Putamen (tissue), 1 donor: ENCODE measurements around the gene AJAP1.

Experiments
- DNase-seq: peaks from one replicate; pipeline ENCODE4 v3.0.0-alpha.2; 2016; ENCODE audit warnings: low spot score

The AJAP1 gene

DNA sequence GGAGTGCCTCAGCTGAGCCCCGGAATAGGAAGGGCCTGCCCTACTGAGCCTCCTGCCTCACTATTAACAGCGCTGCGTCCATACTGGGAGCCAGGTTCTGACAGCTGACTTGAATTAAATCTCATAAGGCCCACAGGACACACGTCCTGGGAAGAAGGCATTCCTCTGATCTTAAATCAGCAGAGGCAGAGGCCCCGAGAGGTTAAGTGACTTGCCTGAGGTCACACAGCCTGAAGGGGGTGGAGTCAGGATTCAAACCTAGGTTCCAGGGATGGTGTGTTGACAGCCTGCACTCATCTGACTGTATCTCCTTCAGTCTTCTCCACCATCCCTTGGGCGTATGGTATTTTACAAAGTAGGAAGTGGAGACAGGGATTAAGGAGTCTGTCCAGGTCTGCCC is 79.8 kb downstream of the AJAP1 start:
- no peak for DNase-seq

DNA sequence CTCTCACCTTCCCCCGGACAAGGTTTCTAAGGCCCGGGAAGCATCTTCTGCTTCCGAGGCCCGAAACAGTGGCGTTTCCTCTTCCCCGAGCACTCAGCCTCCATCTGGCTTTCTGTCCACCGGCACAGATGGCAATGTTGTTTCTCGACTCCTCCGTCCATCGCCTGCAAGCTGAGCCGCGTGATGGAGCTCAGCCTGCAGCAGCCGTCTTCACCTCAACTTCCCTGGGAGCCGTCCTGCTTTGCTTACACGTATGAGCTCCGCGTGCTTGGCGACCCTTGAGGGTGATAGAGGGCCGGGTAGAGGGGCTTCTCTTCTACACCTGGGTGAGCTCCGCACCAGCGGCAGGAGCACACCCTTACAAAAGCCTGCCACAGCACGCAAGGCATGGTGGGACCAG is 80.4 kb downstream of the AJAP1 start:
- DNase-seq: no peak

DNA sequence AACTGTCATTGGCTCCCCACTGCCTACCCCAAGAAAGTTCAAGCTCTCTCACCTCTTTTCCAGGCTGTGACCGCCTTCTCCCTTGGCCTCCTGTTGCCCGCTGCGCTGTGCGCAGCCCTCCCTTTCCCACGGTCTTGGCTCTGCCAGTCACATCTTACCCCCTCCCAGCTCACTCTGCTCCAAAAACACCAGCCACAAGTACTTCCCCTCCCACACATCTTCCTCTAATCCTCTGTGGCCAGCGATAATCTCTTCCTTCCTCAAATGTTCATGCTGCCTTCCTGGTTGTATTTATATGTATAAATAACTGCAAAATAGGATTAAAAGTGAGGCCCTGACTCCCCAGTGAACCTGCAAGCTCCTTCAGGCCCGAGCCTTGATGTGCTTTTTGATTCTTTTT is 81.8 kb downstream of the AJAP1 start:
- no peak for DNase-seq

DNA sequence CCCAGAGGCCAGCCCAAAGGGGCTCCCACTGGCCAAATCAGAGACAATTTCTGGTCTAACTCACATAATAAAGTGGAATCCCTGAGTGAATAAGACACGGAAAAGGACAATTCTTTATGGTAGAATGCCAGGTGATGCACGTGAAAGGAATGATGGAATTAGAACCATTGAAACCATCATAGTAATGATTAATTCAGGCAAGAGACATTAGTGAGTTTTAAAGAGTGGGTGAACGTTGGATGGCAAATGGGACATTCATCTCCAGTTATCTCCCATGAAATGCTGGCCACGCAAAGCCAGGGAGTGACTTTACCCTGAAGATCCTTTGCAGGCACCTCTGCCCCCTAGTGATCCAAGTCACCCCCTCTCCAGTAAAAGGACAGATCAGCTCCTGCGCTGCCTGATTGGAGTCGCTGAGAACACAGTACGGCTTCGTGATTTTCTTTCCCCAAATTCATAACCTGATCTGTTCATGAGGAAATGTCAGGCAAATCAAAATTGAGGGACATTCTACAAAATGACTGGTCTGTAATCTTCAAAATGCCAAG is 87.5 kb downstream of the AJAP1 start:
- no peak for DNase-seq

DNA sequence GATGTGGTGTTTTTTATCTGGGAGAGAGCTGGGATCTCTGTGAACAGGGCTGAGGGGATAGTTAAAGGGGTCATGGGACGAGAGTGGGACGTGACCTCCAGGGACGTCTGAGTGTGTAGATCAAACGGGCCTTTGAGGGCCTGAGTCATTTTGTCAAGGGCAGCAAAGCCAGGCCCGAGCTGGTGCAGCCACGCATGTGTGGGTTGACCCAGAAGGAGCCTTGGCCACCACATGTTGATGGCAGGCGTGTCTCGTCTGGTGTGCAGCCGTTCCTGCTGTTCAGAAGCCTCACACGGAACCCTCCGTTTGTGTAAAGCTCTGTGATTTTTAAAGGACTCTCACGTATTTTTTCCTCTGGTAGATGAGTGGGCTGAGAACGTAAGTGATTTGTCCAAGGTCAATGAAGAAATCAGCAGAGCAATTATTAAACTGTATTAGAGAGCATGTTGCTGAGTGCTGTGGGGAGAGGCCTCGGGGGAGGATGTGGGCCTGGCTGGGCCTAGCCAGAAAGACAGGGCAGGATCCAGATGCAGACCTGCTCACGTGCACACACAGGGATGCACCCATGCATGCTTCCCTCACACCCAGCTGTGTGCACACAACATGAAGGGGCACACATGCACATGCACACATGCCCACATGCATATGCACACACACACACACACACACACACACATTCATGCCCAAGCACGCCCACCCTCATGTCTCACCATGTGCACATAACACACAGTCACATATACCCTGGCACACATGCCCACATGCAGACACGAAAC is 89.8 kb downstream of the AJAP1 start:
- no peak for DNase-seq

DNA sequence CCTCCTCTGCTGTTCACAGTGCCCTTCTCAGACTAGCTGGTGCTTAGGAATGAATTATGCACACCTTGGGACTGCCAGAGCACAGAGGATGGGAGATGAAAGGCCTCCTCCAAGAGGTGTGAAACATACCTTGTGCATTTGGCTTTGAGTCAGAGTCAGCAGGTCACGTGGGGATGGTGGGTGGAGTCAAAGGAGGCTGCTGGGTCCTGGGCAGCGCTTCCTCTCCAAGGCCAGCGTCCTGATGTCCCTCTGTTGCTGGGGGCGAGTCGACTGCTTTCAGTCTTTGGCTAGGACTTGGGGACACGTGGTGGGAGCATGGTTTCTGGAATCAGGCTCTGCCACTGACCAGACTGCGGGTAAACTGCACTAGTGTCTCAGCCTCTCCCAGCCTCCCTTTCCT is 91.2 kb downstream of the AJAP1 start:
- no peak for DNase-seq

DNA sequence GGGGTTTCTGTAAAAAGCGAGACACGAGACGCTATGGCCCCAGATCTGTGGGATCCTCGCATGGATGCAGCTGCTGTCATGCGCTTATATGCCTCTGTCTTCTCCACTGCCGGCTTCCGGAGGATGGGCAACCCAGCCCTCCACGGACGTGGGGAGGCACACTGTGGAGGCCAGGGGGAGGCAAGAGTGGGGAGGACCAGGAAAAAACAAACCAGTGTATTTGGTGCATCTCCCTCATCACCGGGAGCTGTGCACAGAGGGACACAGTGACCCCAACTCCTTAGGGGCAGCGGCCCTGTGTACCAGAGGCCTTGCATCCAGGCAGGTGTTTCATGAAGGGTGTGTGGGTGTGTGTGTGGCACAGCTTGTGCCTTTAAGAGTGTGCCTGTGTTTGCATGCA is 95.0 kb downstream of the AJAP1 start:
- no peak for DNase-seq

DNA sequence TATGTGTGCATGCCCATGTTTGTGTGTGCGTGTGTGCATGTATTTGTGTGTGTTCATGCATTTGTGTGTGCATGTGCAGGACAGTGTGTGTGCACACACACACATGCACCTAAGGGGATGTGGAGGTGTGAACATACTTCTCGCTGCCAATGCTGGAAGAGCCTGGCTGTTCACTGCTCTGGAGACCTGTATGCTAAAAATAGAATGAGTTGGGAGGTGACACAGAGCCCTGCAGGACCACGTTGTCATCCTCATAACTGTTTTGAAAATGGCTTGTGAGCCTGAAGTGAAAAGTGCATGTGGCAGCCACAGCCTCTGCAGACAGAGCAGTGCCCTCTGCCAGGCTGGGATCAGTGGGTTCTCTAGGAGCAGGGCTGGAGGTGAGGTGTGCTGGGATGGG is 95.8 kb downstream of the AJAP1 start:
- DNase-seq: no peak

DNA sequence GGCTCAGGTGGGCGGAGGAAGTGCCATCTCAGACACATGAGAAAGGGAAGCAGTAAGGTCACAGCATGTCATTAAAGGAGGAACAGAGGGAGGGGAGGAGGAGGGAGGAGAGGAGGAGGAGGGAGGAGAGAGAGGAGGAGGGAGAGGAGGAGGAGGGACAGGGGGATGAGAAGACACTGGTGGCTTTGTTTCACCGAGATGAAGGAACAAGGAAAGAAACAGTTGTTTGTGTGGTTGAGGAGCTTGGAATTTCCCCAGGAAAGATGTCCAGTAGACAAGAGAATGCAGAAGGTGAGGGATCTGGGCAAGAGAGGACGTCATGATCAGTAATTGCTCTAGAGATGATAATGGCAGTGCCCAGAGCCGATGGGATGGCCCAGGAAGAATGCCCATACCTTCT is 97.7 kb downstream of the AJAP1 start:
- DNase-seq: peak; percentile 74

DNA sequence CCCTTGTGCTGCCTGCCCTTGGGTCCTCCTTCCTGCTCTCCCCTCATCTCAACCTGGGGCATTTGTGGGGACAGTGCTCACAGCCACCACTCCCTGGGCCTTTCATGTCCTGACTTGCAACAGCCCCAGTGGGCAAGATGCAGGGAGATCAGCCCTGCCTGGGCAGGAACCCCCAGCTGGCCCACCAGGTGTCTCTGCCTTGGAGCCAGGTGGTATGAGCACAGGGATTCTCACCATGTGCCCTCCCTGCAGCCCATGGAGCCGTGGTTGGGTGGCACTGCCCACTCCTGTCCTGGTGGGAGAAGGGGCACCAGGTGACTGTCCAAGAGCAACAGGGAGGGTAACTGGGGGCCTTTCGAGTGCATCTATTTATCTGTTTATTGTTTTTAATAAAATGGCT is 100.4 kb downstream of the AJAP1 start:
- no peak for DNase-seq

DNA sequence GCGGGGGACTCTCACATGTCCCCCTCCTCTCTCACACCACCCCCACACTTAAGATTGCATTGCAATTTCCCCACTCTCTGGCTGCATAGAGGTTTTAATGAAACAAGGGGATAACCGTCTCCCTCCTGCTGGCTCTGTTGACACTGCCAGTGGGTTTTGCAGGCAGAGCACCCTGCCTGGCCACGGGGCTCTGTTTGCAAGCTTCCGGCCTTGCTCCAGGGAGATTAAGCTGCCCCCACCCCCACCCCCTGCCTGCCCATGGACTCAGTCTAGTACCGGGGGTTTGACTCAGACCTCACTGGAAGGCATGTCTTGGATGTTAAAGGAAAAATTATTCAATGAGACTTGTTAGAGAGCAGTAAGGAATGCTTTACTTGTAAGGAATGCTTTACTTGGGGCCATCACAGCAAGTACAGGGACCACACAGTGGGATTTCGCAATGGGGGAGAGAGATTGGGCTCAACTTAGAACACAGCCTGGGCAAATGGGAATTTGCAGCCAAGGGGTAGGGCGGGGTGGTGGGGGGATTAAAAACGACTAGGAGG is 101.0 kb downstream of the AJAP1 start:
- DNase-seq: no peak

DNA sequence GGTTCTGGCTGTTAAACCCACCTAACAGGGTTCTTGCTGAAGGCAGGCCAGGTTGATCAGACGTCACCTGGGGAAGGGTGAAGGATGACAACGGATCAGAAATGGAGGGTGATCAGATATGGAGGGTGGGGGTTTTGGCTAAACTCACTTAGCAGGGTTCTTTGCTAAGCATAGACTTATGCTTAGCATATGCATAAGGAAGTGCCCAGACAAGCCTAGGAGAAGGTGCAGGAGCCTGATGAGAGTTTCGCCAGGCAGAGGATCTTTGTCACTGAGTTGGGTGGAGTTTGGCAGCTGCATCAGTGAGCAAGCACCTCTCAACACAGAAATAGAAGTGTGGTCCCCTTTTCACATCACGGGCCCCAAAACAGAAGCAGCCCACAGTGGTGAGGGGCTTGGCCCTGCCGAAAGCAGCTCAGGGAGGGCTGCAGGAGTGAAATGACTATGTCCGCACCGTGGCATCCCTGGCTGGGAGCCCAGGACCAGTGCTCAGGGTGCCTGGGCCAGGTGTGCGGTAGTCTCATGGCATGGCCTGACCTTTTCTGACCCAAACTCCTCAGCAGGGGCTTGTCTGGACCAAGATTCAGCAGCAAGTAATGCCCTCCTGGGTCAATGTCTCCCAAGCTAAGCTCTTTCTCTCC is 101.6 kb downstream of the AJAP1 start:
- DNase-seq: no peak

DNA sequence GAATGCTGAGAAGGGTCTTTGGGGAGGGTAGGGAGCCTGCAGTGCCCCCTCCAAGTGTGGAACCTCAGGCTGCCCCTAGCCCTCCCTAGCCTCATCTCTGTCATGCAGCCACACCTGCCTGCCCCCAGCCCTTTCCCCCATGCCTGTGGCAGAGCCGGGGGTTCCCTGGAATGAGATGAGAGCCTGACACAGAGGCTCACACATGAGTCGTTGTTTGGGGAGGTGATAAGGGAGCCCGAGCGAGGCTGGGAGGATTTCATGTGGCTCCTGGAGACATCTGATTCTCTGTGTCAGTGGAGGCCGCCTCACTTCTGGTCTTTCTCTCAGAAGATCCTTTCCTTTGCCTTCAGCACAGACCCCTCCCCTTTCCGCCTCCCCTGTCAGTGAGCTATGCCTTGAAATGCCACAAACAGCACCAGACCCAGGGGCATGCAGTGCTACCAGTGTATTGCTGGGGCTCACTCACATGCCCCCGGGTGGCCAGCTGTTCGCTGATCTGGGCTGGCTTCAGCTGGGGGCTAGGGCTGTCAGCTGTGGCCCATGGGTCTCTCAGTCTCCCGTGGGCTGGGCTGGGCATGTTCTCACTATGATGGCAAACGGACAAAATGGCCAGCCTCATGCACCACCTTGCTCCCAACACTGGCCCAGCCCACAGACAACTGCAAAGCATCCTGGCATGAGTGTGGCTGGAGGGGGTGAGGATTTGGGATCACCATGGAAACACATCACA is 102.6 kb downstream of the AJAP1 start:
- DNase-seq: no peak

DNA sequence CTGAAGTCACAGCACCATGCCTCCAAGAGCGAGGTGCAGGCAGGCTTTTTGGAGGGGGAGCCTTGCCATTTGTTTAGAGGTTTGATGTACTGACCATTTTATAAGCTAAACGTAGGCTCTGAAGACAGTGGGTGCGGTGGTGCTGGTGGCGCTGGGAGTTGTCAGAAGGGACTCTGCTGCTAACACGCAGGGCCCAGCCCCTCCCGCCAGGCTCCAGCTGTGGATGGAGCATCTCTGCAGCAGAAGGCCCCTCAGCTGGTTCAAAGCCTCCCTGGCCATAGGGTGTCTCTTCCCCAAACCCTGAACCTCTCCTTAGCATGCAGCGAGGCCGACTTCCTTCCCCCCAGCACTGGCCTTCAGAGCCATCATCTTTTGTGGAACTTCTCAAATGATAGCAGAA is 105.3 kb downstream of the AJAP1 start:
- no peak for DNase-seq

DNA sequence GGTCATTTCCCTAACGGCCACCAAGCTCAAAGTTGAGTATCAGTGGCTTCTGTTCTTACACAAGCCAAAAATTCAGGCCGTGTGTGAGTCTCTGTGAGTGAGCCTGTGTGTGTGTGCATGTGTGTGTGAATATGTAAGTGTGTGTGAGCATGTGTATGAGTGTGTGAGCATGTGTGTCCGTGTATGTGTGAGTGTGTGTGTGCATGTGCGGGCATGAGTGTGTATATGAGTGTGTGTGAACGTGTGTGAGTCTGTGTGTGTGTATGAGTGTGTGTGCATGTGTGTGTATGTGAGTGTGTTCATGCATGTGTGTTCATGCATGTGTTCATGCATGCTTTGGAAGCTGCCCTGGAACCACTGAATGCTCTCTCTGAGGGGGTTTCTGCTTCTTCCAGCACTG is 105.7 kb downstream of the AJAP1 start:
- no peak for DNase-seq

DNA sequence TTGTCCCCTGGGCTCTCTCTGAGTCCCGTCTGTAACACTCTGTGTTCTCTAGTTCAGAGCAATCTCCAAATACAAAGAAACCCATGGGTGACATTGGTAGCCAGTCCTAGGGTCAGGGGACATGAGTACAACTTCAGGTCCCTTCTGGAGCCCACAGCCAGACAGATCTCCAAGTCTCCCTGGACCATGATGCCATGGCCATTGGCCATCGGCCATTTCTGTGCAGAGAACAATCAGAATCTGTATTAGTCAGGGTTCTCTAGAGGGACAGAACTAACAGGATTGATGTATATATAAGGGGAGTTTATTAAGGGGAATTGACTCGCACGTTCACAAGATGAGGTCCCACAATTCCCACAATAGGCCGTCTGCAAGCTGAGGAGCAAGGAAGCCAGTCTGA is 106.9 kb downstream of the AJAP1 start:
- DNase-seq: no peak

DNA sequence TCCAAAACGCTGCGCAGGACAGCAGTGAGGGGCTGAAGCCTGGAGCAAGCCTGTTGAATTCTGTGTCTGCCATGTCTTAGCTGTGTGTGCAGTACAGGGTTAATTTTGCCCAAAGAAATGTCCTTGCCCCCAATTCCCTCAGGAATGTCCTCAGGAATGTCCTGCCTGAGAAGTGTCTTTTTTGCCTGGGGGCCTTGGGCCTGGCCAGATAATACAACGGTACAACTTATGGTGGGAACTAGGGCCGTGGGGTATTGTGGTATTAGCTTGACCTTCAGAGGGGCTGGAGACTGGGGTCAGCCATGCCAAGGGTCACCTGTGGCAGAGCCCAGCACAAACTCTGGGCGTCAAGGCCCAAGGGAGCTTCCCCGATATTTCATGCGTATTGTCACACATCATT is 107.7 kb downstream of the AJAP1 start:
- no peak for DNase-seq

DNA sequence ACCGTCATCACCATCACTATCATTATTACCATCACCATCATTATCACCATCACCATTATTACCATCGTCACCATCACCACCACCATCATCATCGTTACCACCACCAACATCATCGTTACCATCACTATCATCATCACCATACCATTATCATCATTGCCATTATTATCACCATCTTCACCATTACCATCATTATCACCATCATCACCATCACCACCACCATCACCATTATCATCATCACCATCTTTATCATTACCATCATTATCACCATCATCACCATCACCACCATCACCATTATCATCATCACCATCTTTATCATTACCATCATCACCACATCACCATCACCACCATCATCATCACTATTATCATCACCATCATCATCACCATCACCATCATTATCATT is 112.9 kb downstream of the AJAP1 start:
- DNase-seq: no peak

DNA sequence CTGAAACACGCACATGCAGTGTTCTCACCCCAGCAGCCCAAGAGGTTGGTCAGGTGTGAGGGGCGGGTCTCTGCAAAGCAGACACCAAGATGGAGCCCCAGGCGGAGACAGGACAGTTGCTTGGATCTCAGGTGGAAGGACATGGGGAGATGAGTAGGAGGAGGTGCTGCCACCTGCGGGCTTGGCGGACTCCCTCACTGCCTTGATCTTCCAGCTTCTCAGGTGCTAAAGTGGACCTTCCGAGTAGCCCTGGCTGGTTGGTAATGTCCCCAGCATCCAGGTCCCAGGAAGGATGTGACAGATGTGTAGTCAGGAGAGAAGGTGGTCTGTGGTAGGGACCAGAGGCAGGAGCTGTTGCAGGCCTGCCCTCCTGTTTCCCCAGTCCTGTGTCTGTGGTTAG is 114.1 kb downstream of the AJAP1 start:
- DNase-seq: no peak

DNA sequence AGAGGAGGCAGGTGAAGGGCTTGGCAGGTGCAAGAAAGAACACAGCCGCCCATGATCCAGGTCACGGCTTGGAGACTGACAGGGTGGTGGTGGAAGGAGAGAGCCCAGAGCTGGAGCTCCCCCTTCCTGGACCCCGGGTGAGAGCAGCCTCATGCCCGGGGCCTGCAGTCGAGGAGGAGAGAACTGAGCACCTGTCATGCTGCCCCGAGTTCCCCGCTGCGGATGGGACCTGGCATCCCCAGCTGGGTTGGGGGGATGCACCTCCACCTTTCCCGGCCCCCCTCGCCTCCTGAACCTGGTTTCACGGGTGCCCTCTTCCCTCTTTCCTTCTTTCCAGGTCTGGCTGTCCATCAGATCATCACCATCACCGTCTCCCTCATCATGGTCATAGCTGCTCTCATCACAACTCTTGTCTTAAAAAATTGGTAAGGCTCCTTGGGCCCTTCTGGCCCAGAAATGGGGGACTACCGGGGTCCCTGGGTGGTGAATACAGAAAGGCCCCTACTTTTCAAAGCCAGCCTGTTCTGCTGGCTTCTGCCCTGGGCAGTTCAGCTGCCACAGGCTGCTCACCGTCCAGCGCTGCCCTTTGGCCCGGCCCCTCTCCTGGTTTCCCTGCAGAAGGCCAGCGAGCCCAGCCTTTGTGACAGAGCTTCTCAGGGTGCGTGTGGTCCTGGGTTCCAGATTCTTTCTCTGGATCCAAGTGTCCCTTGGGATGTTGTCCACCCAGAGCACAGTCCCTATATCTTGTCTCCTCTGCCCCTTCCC is 115.3 kb downstream of the AJAP1 start:
- DNase-seq: no peak

DNA sequence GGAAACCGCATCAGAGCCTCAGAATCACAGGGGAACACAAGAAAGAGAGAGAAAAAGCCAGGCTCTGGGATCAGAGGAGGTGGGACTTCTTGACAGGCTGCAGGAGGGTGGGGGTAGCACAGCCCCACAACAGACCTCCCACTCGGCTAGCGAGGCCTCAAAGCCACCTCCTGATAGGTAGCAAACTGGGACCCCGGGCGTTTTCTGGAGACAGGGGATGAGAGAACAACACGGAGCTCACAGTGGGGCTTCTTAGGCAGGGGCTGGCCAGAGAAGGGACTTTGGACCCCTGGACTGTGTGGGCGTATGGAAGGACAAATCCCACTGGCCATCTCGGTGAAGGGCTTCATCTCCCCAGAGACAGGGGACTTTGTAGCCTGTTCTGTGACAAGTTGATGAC is 116.3 kb downstream of the AJAP1 start:
- DNase-seq: no peak

DNA sequence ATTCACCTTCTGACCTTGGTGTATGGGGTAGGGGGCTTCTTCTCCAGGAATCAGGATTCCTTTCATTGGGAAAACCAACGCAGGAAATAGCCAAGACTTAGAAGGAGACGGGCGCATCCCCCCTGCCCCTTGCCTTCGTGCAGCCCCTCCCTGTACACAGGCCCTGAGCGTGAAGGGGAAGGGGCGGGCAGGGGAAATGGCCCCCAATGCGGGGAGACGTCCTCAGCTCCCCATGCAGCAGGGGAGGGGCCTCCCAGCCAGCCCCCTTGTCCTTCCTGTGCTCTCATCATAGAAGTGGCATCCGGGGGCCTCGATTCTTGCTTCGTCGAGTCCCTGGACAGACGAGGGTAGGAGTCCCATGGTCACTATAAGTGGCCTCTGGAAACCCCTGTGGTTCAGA is 116.9 kb downstream of the AJAP1 start:
- DNase-seq: no peak
